GM18517 (cell line): ENCODE data around the gene UPK3BL2.
"Not testable (repeated sequence)": the region's sequence is repeated elsewhere in the genome, so short reads cannot be mapped to it uniquely, and the experiment has no call there.

Experiments
- ATAC-seq: cut with Tn5 transposase; IDR thresholded peaks from one replicate; pipeline ENCODE4 v1.9.1; 2021; ENCODE audit warnings: mild to moderate bottlenecking, moderate library complexity; ENCODE audit not compliant: unreplicated experiment

Gene UPK3BL2

GRCh38 chr7:102531583-102531982, 11.9 kb downstream of the UPK3BL2 start:
- not testable (repeated sequence) for ATAC-seq

GRCh38 chr7:102527822-102528793, 15.4 kb downstream of the UPK3BL2 start:
- not testable (repeated sequence) for ATAC-seq

- not testable (repeated sequence) for ATAC-seq
Measured at GRCh38 chr7:102527182-102527581, 16.3 kb downstream of the UPK3BL2 start.

GRCh38 chr7:102524803-102525202, 18.7 kb downstream of the UPK3BL2 start:
- not testable (repeated sequence) for ATAC-seq

- ATAC-seq, result not testable (repeated sequence)
Measured at GRCh38 chr7:102520797-102521196, 22.7 kb downstream of the UPK3BL2 start.

- peak; percentile 45 for ATAC-seq
Measured at GRCh38 chr7:102517550-102518147, 25.8 kb downstream of the UPK3BL2 start, which contains the start of gene RASA4B. TSS of gene RASA4B (minus strand) at chr7:102517777. CDS start at chr7:102517710, 67 bp downstream.

- not testable (repeated sequence) for ATAC-seq
Measured at GRCh38 chr7:102516951-102517350, 26.5 kb downstream of the UPK3BL2 start.

GRCh38 chr7:102515889-102516288, 27.6 kb downstream of the UPK3BL2 start:
- ATAC-seq, result not testable (repeated sequence)

GRCh38 chr7:102514881-102515721, 28.4 kb downstream of the UPK3BL2 start:
- peak; percentile 70 for ATAC-seq

- ATAC-seq, result not testable (repeated sequence)
Measured at GRCh38 chr7:102512642-102513221, 30.8 kb downstream of the UPK3BL2 start.

- peak; percentile 36 for ATAC-seq
Measured at GRCh38 chr7:102511860-102512522, 31.5 kb downstream of the UPK3BL2 start.

- not testable (repeated sequence) for ATAC-seq
Measured at GRCh38 chr7:102510575-102510974, 32.9 kb downstream of the UPK3BL2 start.

- ATAC-seq, result not testable (repeated sequence)
Measured at GRCh38 chr7:102507410-102508088, 35.9 kb downstream of the UPK3BL2 start.

GRCh38 chr7:102505298-102506185, 38.0 kb downstream of the UPK3BL2 start:
- ATAC-seq, result not testable (repeated sequence)

- ATAC-seq, result not testable (repeated sequence)
Measured at GRCh38 chr7:102503141-102503540, 40.4 kb downstream of the UPK3BL2 start.

- not testable (repeated sequence) for ATAC-seq
Measured at GRCh38 chr7:102498321-102498720, 45.2 kb downstream of the UPK3BL2 start.

GRCh38 chr7:102497308-102497707, 46.2 kb downstream of the UPK3BL2 start:
- ATAC-seq, result not testable (repeated sequence)

- ATAC-seq, result not testable (repeated sequence)
Measured at GRCh38 chr7:102496861-102497260, 46.6 kb downstream of the UPK3BL2 start.
